ENCODE data around the gene NEMF.

GRCh38 chr14:49769171-49769570 is 83.4 kb downstream of the NEMF start:
- TF ChIP-seq EZH2 (IDR thresholded peaks at IDR 0.05; ENCODE audit: insufficient read depth, low read length) (no peak), CTCF (IDR thresholded peaks at IDR 0.05; ENCODE audit: insufficient read depth, low read depth, low read length) (no peak)
